Choroid plexus epithelial cell (primary cell): ENCODE measurements around the gene IFIT5.

Experiments used
- DNase-seq: peaks from one replicate; pipeline ENCODE4 v3.0.0-alpha.2; 2010; ENCODE audit warnings: low read depth
- H3K4me3 ChIP-seq: 2 replicates; pipeline ENCODE4 v1.5.1; 2011; ENCODE audit warnings: low read depth, mild to moderate bottlenecking, control low read depth, low read length, moderate library complexity
- CTCF ChIP-seq: conservative IDR thresholded peaks from 2 replicates; pipeline ENCODE4 v1.5.1; 2011; ENCODE audit warnings: low read depth, mild to moderate bottlenecking, control low read depth, inconsistent platforms, low read length, moderate library complexity

Gene IFIT5

GRCh38 chr10:89373916-89374711 is 40.3 kb upstream of the IFIT5 start:
- peak; percentile 94 for DNase-seq
- no peak overlapping the region for H3K4me3 ChIP-seq
- no peak for TF ChIP-seq CTCF

- no peak for TF ChIP-seq CTCF
- no peak for DNase-seq
- H3K4me3 ChIP-seq: no peak overlapping the region
Observed at GRCh38 chr10:89374713-89375141, 39.6 kb upstream of the IFIT5 start.

- no peak within 1 kb of the TSS for H3K4me3 ChIP-seq
- no peak for TF ChIP-seq CTCF
- DNase-seq: peak; percentile 30
Observed at GRCh38 chr10:89377705-89378637, 36.4 kb upstream of the IFIT5 start, which contains the start of gene IFIT1B. IFIT1B (plus strand) TSS chr10:89378056; CDS start chr10:89378136, 80 bp downstream.

- TF ChIP-seq CTCF: no peak
- DNase-seq: no peak
- H3K4me3 ChIP-seq: no peak overlapping the region
Observed at GRCh38 chr10:89379103-89379502, 35.3 kb upstream of the IFIT5 start.

GRCh38 chr10:89382757-89383156 is 31.6 kb upstream of the IFIT5 start:
- no peak overlapping the region for H3K4me3 ChIP-seq
- TF ChIP-seq CTCF: no peak
- peak; percentile 33 for DNase-seq

GRCh38 chr10:89384474-89385340 is 29.7 kb upstream of the IFIT5 start:
- TF ChIP-seq CTCF: no peak
- DNase-seq: peak; percentile 29
- no peak overlapping the region for H3K4me3 ChIP-seq
